ENCODE data around the gene ITGB2. TPM values are rescaled to one million over a fixed set of nuclear protein-coding genes. Genes with fewer than 3 reads are reported as not detected.

ITGB2 gene
- polyA plus RNA-seq, 2 donors = 7.3 to 10.0 TPM

GRCh38 chr21:44905728-44906090, 15.0 kb downstream of the ITGB2 start:
- Histone ChIP-seq H3K36me3 (ENCODE audit: control insufficient read depth in 2 of 2, insufficient read depth in 2 of 2, low read length in 1 of 2) (peaks cover 0 to 2% of the 10 kb centered on the region in 2 donors), H3K4me1 (ENCODE audit: control insufficient read depth in 2 of 2, insufficient read depth in 2 of 2, low read length in 1 of 2) (peaks cover 0 to 11% of the 10 kb centered on the region in 2 donors), H3K27ac (ENCODE audit: low read depth in 2 of 2, low read length in 1 of 2) (no peak overlapping the region), H3K9me3 (ENCODE audit: control insufficient read depth in 2 of 2, insufficient read depth in 1 of 2, low read depth in 1 of 2, low read length in 1 of 2) (peaks cover 2 to 4% of the 10 kb centered on the region in 2 donors), H3K27me3 (ENCODE audit: control insufficient read depth in 1 of 2, insufficient read depth in 2 of 2, low read length in 2 of 2) (no peaks in the 10 kb centered on the region), H3K4me3 (ENCODE audit: low read depth in 1 of 2, low read length in 2 of 2) (no peak overlapping the region)
- 81 to 88% methylated on average over 7 of the region's 7 CpGs for WGBS, 2 donors

- 89 to 92% methylated on average over 22 of the region's 22 CpGs for WGBS, 2 donors
- Histone ChIP-seq H3K4me1 (ENCODE audit: control insufficient read depth in 2 of 2, insufficient read depth in 2 of 2, low read length in 1 of 2) (peaks cover 0 to 9% of the 10 kb centered on the region in 2 donors), H3K9me3 (ENCODE audit: control insufficient read depth in 2 of 2, insufficient read depth in 1 of 2, low read depth in 1 of 2, low read length in 1 of 2) (peaks cover 2 to 4% of the 10 kb centered on the region in 2 donors), H3K27ac (ENCODE audit: low read depth in 2 of 2, low read length in 1 of 2) (no peak overlapping the region), H3K27me3 (ENCODE audit: control insufficient read depth in 1 of 2, insufficient read depth in 2 of 2, low read length in 2 of 2) (no peaks in the 10 kb centered on the region), H3K4me3 (ENCODE audit: low read depth in 1 of 2, low read length in 2 of 2) (no peak overlapping the region), H3K36me3 (ENCODE audit: control insufficient read depth in 2 of 2, insufficient read depth in 2 of 2, low read length in 1 of 2) (peaks cover 0 to 2% of the 10 kb centered on the region in 2 donors)
Measured at GRCh38 chr21:44905016-44905727, 15.5 kb downstream of the ITGB2 start.

- WGBS, 2 donors = 91 to 96% methylated on average over 14 of the region's 14 CpGs
- H3K36me3 ChIP-seq (ENCODE audit: control insufficient read depth in 2 of 2, insufficient read depth in 2 of 2, low read length in 1 of 2) = peaks cover 0 to 2% of the 10 kb centered on the region in 2 donors
Measured at GRCh38 chr21:44904141-44904923, 16.4 kb downstream of the ITGB2 start.

GRCh38 chr21:44903689-44904088, 17.0 kb downstream of the ITGB2 start:
- 81 to 89% methylated on average over 22 of the region's 22 CpGs for WGBS, 2 donors
- peaks cover 0 to 9% of the 10 kb centered on the region in 2 donors for H3K4me1 ChIP-seq (ENCODE audit: control insufficient read depth in 2 of 2, insufficient read depth in 2 of 2, low read length in 1 of 2)
- no peak overlapping the region for H3K27ac ChIP-seq (ENCODE audit: low read depth in 2 of 2, low read length in 1 of 2)
- H3K36me3 ChIP-seq (ENCODE audit: control insufficient read depth in 2 of 2, insufficient read depth in 2 of 2, low read length in 1 of 2) = peaks cover 0 to 2% of the 10 kb centered on the region in 2 donors
- no peak overlapping the region for H3K4me3 ChIP-seq (ENCODE audit: low read depth in 1 of 2, low read length in 2 of 2)
- H3K9me3 ChIP-seq (ENCODE audit: control insufficient read depth in 2 of 2, insufficient read depth in 1 of 2, low read depth in 1 of 2, low read length in 1 of 2) = peaks cover 0 to 4% of the 10 kb centered on the region in 2 donors
- H3K27me3 ChIP-seq (ENCODE audit: control insufficient read depth in 1 of 2, insufficient read depth in 2 of 2, low read length in 2 of 2) = no peaks in the 10 kb centered on the region

More at GRCh38 chr21:44904141-44904923, 16.4 kb downstream of the ITGB2 start:
- H3K4me1 ChIP-seq (ENCODE audit: control insufficient read depth in 2 of 2, insufficient read depth in 2 of 2, low read length in 1 of 2) = peaks cover 0 to 9% of the 10 kb centered on the region in 2 donors
- no peaks in the 10 kb centered on the region for H3K27me3 ChIP-seq (ENCODE audit: control insufficient read depth in 1 of 2, insufficient read depth in 2 of 2, low read length in 2 of 2)
- no peak overlapping the region for H3K27ac ChIP-seq (ENCODE audit: low read depth in 2 of 2, low read length in 1 of 2)
- H3K4me3 ChIP-seq (ENCODE audit: low read depth in 1 of 2, low read length in 2 of 2) = no peak overlapping the region
- peaks cover 2 to 4% of the 10 kb centered on the region in 2 donors for H3K9me3 ChIP-seq (ENCODE audit: control insufficient read depth in 2 of 2, insufficient read depth in 1 of 2, low read depth in 1 of 2, low read length in 1 of 2)

GRCh38 chr21:44903050-44903685, 17.5 kb downstream of the ITGB2 start:
- no peaks in the 10 kb centered on the region for H3K27me3 ChIP-seq (ENCODE audit: control insufficient read depth in 1 of 2, insufficient read depth in 2 of 2, low read length in 2 of 2)
- no peak overlapping the region for H3K27ac ChIP-seq (ENCODE audit: low read depth in 2 of 2, low read length in 1 of 2)
- peaks cover 0 to 2% of the 10 kb centered on the region in 2 donors for H3K36me3 ChIP-seq (ENCODE audit: control insufficient read depth in 2 of 2, insufficient read depth in 2 of 2, low read length in 1 of 2)
- no peak overlapping the region for H3K4me3 ChIP-seq (ENCODE audit: low read depth in 1 of 2, low read length in 2 of 2)
- peaks cover 0 to 4% of the 10 kb centered on the region in 2 donors for H3K9me3 ChIP-seq (ENCODE audit: control insufficient read depth in 2 of 2, insufficient read depth in 1 of 2, low read depth in 1 of 2, low read length in 1 of 2)
- WGBS, 2 donors = 77 to 85% methylated on average over 18 of the region's 18 CpGs
- peaks cover 0 to 9% of the 10 kb centered on the region in 2 donors for H3K4me1 ChIP-seq (ENCODE audit: control insufficient read depth in 2 of 2, insufficient read depth in 2 of 2, low read length in 1 of 2)

- peaks cover 0 to 12% of the 10 kb centered on the region in 2 donors for H3K4me1 ChIP-seq (ENCODE audit: control insufficient read depth in 2 of 2, insufficient read depth in 2 of 2, low read length in 1 of 2)
- no peak overlapping the region for H3K4me3 ChIP-seq (ENCODE audit: low read depth in 1 of 2, low read length in 2 of 2)
- H3K27me3 ChIP-seq (ENCODE audit: control insufficient read depth in 1 of 2, insufficient read depth in 2 of 2, low read length in 2 of 2) = no peaks in the 10 kb centered on the region
- H3K27ac ChIP-seq (ENCODE audit: low read depth in 2 of 2, low read length in 1 of 2) = no peak overlapping the region
- 91% methylated on average over 30 of the region's 30 CpGs for WGBS, 2 donors
- H3K36me3 ChIP-seq (ENCODE audit: control insufficient read depth in 2 of 2, insufficient read depth in 2 of 2, low read length in 1 of 2) = peaks cover 0 to 2% of the 10 kb centered on the region in 2 donors
- H3K9me3 ChIP-seq (ENCODE audit: control insufficient read depth in 2 of 2, insufficient read depth in 1 of 2, low read depth in 1 of 2, low read length in 1 of 2) = peaks cover 0 to 4% of the 10 kb centered on the region in 2 donors
Measured at GRCh38 chr21:44902268-44903049, 18.2 kb downstream of the ITGB2 start.

GRCh38 chr21:44901391-44902074, 19.2 kb downstream of the ITGB2 start:
- peaks cover 0 to 12% of the 10 kb centered on the region in 2 donors for H3K4me1 ChIP-seq (ENCODE audit: control insufficient read depth in 2 of 2, insufficient read depth in 2 of 2, low read length in 1 of 2)
- H3K9me3 ChIP-seq (ENCODE audit: control insufficient read depth in 2 of 2, insufficient read depth in 1 of 2, low read depth in 1 of 2, low read length in 1 of 2) = peaks cover 0 to 4% of the 10 kb centered on the region in 2 donors
- no peaks in the 10 kb centered on the region for H3K27me3 ChIP-seq (ENCODE audit: control insufficient read depth in 1 of 2, insufficient read depth in 2 of 2, low read length in 2 of 2)
- peaks cover 0 to 2% of the 10 kb centered on the region in 2 donors for H3K36me3 ChIP-seq (ENCODE audit: control insufficient read depth in 2 of 2, insufficient read depth in 2 of 2, low read length in 1 of 2)
- no peak overlapping the region for H3K4me3 ChIP-seq (ENCODE audit: low read depth in 1 of 2, low read length in 2 of 2)
- no peak overlapping the region for H3K27ac ChIP-seq (ENCODE audit: low read depth in 2 of 2, low read length in 1 of 2)
- 61 to 69% methylated on average over 27 of the region's 27 CpGs for WGBS, 2 donors

GRCh38 chr21:44900559-44901251, 20.0 kb downstream of the ITGB2 start:
- H3K36me3 ChIP-seq (ENCODE audit: control insufficient read depth in 2 of 2, insufficient read depth in 2 of 2, low read length in 1 of 2) = peaks cover 0 to 2% of the 10 kb centered on the region in 2 donors
- H3K9me3 ChIP-seq (ENCODE audit: control insufficient read depth in 2 of 2, insufficient read depth in 1 of 2, low read depth in 1 of 2, low read length in 1 of 2) = peaks cover 0 to 4% of the 10 kb centered on the region in 2 donors
- H3K4me3 ChIP-seq (ENCODE audit: low read depth in 1 of 2, low read length in 2 of 2) = no peak overlapping the region
- 81 to 84% methylated on average over 26 to 28 of the region's 28 CpGs for WGBS, 2 donors
- H3K27me3 ChIP-seq (ENCODE audit: control insufficient read depth in 1 of 2, insufficient read depth in 2 of 2, low read length in 2 of 2) = no peaks in the 10 kb centered on the region
- H3K27ac ChIP-seq (ENCODE audit: low read depth in 2 of 2, low read length in 1 of 2) = no peak overlapping the region
- H3K4me1 ChIP-seq (ENCODE audit: control insufficient read depth in 2 of 2, insufficient read depth in 2 of 2, low read length in 1 of 2) = peaks cover 0 to 12% of the 10 kb centered on the region in 2 donors

All from esophagus (tissue), 2 donors.